Measurements from ENCODE around the gene PRR12.
A peak's percentile ranks its signal among the peaks of the same experiment; 100 is the strongest.

Gene PRR12

DNA sequence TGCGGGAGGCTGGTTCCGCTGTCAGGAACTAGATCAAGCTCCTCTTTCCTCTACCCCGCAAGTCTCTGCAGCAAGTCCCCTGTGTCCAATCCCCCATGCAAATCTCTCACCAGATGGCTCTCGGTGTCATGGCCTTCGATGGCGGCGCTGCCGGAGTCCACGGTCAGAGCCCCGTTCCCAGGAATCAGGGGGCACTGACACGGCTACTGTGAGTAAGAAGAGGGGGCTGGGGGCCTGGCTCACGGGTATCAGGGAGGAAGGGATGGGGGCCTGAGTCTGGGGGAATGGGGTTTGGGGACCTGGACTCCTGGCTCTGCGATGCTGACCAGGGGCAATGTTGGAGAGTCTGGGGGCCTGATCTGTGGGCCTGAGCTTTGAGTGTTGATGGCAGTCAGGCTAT is 55.0 kb downstream of the PRR12 start:
- no peak for DNase-seq (ENCODE audit: low read depth in 2 of 2, low spot score in 1 of 2)

DNA sequence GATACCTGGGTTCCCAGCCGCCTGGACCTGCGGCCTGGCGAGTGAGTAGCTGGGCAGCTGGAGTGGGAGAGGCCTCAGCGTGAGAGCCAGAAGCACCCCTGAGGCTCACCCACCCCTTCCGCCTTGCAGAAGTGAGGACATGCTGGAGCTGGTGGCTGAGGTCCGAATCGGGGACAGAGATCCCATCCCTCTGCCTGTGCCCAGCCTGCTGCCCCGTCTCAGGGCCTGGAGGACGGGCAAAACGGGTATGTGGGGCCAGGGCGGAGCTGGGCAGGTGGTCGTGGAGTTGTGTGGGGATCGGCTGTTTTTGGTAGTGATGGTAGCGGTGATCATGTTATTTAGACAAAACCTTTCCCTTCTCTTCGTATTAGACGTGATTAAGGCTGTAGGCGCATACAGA is 55.6 kb downstream of the PRR12 start:
- no peak for DNase-seq (ENCODE audit: low read depth in 2 of 2, low spot score in 1 of 2)

DNA sequence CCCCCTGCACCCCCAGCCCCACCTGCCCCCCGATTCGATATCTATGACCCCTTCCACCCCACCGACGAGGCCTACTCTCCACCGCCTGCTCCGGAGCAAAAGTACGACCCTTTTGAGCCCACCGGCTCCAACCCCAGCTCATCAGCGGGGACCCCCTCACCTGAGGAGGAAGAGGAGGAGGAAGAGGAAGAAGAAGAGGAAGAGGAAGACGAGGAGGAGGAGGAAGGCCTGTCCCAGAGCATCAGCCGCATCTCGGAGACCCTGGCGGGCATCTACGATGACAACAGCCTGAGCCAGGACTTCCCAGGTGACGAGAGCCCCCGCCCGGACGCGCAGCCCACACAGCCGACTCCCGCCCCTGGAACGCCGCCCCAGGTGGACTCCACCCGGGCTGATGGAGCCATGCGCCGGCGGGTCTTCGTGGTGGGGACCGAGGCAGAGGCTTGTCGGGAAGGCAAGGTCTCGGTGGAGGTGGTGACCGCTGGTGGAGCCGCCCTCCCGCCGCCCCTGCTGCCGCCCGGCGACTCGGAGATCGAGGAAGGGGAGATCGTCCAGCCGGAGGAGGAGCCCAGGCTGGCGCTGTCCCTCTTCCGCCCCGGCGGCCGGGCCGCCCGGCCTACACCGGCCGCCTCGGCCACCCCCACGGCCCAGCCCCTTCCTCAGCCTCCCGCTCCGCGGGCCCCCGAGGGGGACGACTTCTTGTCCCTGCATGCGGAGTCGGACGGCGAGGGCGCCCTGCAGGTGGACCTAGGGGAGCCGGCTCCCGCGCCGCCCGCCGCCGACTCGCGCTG is 60.2 kb downstream of the PRR12 start:
- no peak for DNase-seq (ENCODE audit: low read depth in 2 of 2, low spot score in 1 of 2)

DNA sequence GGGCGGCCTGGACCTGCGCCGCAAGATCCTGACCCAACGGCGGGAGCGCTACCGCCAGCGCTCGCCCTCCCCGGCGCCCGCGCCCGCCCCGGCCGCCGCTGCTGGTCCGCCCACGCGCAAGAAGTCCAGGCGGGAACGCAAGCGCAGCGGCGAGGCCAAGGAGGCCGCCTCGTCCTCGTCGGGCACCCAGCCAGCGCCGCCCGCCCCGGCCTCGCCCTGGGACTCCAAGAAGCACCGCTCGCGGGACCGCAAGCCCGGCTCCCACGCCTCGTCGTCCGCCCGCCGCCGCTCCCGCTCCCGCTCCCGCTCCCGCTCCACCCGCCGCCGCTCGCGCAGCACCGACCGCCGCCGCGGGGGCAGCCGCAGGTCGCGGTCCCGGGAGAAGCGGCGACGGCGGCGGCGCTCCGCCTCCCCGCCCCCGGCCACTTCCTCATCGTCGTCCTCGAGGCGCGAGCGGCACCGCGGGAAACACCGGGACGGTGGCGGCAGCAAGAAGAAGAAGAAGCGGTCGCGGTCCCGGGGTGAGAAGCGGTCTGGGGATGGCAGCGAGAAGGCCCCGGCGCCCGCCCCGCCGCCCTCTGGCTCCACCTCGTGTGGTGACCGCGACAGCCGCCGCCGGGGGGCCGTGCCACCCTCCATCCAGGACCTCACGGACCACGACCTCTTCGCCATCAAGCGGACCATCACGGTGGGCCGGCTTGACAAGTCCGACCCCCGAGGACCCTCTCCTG is 61.0 kb downstream of the PRR12 start:
- no peak for DNase-seq (ENCODE audit: low read depth in 2 of 2, low spot score in 1 of 2)

DNA sequence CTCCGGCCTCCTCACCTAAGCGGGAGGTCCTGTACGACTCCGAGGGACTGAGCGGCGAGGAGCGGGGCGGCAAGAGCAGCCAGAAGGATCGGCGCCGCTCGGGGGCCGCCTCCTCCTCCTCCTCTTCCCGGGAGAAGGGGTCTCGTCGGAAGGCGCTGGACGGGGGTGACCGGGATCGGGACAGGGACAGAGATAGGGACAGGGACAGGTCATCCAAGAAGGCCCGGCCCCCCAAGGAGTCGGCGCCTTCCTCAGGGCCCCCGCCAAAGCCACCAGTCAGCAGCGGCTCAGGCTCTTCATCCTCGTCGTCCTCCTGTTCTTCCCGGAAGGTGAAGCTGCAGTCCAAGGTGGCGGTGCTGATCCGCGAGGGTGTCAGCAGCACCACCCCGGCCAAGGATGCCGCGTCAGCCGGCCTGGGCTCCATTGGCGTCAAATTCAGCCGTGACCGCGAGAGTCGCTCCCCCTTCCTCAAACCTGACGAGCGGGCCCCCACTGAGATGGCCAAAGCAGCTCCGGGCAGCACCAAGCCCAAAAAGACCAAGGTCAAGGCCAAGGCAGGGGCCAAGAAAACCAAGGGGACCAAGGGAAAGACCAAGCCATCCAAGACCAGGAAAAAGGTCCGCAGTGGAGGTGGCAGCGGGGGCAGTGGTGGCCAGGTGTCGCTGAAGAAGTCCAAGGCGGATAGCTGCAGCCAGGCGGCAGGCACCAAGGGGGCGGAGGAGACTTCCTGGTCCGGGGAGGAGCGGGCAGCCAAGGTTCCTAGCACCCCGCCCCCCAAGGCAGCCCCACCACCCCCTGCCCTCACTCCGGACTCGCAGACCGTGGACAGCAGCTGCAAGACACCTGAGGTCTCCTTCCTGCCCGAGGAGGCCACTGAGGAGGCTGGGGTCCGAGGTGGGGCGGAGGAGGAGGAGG is 61.8 kb downstream of the PRR12 start:
- DNase-seq (ENCODE audit: low read depth in 2 of 2, low spot score in 1 of 2) = no peak

DNA sequence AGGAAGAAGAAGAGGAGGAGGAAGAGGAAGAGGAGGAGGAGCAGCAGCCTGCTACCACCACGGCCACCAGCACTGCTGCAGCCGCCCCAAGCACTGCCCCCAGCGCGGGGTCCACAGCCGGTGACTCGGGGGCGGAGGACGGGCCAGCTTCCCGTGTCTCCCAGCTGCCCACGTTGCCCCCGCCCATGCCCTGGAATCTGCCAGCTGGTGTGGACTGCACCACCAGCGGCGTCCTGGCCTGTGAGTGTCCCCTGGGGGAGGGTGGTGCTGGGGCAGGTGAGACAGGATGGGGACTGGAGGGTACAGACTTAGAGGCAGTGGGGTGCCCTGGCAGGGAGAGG is 62.5 kb downstream of the PRR12 start:
- no peak for DNase-seq (ENCODE audit: low read depth in 2 of 2, low spot score in 1 of 2)

DNA sequence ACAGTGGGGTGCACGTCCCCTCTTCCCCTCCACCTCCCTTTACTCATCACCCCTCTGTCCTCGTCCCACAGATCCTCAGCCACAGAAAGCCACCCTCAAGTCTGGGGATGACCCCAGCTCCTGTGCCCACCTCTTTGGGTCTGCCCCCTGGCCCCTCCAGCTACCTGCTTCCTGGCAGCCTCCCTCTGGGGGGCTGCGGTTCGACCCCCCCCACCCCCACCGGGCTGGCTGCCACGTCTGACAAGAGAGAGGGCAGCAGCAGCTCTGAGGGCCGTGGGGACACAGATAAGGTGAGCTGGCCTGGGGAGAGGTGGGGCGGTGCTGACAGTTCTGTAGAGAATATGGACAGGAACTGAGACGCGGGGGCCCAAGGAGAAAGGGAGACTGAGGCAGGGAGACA is 63.6 kb downstream of the PRR12 start:
- DNase-seq (ENCODE audit: low read depth in 2 of 2, low spot score in 1 of 2) = no peak

DNA sequence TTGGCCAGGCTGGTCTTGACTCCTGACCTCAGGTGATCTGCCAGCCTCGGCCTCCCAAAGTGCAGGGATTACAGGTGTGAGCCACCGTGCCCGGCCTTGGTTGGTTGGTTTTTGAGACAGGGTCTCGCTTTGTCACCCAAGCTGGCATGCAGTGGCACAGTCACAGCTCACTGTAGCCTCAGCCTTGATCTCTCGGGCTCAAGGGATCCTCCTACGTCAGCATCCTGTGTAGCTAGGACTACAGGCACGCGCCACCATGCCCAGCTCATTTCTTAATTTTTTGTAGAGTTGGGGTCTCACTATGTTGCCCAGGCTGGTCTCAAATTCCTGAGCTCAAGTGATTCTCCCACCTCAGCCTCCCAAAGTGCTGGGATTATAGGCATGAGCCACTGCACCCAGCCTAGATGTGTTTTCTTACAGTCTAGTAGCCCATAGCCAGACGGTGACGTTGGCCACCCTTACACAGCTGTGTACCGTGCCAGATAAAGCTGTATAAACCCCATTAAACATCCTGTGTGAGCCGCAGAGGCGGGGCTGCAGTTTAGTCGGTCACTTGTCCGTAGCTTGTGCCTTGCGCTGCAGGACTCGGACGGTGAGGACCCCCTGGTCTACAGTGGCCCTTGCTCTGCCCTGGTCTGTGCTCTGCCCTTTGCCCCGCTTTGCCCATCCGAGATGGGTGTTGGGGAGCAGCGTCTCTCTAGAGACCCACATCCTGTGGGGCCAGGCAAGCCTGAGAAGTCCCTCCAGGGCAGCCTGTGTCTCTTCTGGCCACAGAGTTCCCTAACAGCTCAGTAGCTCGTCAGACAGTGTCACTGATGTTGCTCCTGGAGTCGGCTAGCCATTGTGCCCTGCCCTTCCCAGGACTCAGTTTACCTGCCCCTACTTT is 64.8 kb downstream of the PRR12 start:
- DNase-seq (ENCODE audit: low read depth in 2 of 2, low spot score in 1 of 2) = no peak

DNA sequence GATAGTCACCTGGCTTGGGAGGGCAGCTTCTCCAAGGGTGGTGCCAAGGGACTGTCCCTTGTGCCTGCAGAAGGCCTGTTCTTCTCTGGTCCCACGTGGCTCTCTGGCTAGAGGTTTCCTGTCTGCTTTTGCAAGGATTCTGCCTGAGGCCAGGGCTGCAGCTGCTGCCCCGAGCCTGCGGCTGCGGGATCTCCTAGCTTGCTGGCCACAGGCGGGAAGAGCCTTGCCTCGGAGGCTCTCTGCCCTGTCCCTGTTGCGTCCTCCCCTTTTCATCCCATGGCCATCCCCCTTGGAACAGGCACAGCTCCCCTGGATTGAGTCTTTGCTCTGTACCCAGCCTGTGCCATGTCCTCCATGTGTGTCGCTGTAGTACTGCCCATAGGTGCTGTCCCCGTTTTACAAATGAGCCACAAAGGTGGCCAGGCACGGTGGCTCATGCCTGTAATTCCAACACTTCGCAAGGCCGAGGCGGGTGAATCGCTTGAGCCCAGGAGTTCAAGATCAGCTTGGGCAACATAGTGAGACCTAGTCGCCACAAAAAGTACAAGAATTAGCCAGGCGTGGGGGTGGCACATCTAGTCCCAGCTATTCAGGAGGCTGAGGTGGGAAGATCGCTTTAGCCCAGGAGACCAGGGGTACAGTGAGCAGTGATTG is 65.6 kb downstream of the PRR12 start:
- DNase-seq (ENCODE audit: low read depth in 2 of 2, low spot score in 1 of 2) = no peak

DNA sequence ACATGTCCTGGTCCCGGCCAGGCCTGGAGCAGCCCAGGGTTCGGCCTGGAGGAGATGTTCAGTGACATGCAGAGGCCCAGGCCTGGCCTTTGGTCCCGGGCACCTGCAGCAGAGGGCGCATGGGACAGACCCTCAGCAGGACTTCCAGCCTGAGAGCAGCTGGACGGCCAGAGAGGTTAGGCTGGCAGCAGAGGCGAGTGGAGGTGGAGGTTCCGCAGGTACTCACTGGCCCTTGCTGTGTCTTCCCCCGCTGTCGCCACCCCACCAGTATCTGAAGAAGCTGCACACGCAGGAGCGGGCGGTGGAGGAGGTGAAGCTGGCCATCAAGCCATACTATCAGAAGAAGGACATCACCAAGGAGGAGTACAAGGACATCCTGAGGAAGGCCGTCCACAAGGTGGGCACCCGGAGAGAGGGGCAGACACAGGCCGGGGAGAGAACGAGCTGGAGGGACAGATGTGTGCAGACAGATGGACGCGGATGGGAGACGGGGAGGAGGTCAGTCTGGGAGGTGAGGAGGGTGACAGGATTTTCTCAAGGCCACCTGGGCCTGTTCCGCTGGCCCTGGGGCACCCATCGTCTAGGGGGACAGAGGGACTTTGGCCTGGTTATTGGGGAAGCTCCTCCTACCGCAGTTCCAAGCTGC is 66.6 kb downstream of the PRR12 start:
- DNase-seq (ENCODE audit: low read depth in 2 of 2, low spot score in 1 of 2) = no peak

DNA sequence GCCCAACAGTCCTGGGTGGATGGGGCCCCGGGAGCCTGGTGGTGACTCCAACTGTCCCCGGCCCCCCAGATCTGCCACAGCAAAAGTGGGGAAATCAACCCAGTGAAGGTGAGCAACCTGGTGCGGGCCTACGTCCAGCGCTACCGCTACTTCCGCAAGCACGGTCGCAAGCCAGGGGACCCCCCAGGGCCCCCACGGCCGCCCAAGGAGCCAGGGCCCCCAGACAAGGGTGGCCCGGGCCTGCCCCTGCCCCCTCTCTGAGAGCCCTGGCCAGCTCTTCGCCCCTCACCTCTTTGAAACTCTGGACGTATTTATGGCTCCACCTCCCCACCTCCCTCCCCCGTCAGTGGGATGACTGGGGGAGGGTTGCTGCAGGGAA is 67.1 kb downstream of the PRR12 start:
- no peak for DNase-seq (ENCODE audit: low read depth in 2 of 2, low spot score in 1 of 2)

DNA sequence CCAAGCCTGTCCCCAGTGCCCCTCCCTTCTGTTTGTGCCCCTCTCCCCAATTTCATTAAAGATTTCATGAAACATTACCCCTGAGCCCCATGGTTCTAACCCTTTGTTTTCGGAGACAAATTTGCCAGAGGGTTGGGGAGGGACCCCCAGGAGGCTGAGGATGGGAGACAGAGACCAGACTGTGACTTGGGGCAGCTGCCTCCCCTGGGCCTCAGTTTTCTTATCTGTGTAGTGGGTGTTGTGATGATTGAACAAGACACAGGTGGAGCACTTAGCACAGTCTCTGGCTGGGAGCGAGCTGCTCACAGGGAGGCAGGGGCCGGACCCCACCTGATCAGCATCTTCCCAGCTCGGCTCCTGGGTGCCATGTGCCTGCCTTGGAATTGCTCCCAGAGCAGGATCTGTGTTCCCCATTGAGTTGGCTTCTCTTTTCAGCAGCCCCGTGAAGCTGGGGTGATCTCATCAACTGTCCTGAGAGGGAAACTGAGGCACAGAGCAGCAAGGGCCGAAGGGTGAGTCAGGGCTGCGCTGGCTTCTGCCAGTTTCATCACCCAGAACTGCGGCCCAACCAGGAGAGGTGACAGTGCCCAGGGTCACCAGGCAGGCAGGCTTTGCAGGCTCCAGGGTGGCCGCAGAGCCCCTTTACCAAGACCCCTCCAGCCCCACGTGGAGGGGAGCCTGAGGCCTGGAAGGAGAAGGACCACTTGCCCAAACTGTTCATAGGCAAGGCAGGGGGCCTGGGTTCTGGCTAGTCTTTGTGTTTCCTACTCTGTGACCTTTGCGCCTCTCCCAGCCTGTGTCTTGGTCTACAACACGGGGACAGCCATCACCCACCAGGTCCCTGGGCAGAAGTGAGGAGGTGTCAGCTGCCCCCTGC is 67.8 kb downstream of the PRR12 start:
- no peak for DNase-seq (ENCODE audit: low read depth in 2 of 2, low spot score in 1 of 2)

DNA sequence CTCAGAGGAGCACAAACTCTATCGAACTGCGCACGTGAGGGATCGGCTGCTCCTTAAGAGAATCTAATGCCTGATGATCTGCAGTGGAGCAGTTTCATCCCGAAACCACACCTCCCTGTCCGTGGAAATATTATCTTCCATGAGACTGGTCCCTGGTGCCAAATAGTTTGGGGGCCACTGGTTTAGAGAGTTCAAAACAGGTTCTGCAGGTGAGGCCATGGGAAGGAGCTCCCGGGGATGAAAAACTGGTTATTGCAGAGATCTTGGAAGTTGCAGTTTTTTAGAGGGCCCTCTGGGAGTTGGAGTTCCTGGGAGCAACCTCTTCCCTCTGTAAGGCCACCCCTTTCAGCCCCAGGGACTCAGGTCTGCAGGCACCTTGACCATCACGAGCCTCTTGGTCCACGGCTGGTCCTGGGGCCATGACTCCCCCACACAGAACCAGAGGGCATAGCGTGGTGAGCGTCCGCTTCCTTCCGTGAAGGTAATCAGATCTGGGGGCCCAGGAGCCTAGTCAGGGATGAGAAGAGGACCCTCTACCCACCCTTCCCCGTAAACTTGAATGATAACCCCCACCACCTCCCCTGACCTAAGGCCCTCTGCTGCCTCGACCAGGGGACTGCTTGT is 69.5 kb downstream of the PRR12 start:
- DNase-seq (ENCODE audit: low read depth in 2 of 2, low spot score in 1 of 2) = no peak

DNA sequence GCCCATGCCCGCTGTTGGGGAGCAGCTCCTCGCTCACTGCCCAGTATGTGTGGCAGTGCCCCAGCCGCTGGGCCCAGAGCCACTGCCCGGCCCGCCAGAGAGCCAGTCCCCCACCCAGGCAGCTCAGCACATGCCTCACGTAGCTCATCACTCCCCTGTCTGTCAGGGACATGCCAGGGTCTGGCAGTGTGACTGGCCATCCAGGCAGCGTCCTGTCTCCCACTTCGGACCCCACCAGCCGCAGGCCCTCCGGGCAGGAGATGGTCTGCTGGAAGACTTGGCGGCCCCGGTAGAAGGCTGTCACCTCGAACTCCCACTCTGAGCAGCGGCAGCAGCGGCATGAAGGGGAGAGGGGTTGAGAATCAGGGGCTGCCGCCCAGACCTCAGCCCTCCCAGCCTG is 71.0 kb downstream of the PRR12 start:
- DNase-seq (ENCODE audit: low read depth in 2 of 2, low spot score in 1 of 2) = no peak

DNA sequence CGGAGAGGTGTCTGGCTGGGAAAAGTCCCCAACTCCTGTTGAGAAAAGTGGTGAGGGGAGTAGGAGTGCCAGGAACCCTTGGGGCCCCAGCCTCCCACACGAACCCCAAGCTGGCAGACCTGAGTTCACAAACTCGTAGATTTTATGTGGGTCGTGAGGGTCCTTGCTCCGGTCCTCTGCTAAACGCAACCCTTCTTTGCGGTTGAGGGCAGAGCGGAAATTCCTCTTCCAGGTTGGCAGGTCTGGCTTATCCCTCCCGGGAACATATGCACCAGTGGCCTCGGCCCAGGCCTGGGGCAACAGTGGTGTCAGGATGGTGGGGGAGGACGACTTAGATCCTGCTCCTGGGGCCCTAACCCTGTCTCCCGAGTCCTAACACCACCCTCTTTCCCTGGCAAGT is 72.2 kb downstream of the PRR12 start:
- DNase-seq (ENCODE audit: low read depth in 2 of 2, low spot score in 1 of 2) = no peak

DNA sequence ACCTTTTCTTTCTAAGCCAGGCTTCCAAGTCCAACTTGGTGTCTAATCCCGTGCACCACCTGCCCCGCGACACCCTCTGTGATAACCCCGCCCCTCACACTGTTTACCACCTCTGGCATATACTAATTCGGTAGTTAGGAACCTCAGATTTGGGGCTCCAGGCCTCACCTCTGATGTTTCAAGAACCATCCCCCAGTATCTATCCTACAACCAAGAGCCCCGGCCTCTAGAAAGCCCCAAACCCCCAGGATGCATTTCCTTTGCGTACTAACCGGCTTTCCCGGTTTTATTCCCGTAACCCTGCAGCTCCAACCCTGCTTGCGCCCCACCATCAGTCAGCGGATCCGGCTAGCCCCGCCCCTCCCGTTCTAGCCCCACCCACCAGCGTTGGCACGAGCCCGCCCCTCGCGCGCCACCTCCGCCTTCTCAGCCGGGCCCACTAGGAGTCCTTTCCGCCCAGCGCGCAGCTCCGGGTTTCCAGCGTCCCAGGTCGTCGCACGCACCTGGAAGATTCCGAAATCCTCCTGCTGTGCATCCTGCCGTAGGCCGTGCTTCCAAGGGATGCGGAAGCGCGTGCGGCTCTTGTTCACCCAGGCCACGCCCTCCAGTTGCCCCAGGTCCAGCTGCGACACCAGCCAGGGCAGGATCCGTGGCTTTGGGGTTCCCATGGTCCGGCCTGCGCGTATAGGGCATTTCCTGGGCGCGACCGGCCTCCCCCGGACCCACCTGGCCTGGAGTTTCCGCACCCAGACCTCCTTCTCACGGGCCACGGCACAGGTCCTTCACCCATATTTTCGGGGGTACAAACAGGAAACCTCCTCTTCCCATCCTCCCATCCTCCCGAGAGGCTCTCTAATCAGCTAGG is 73.4 kb downstream of the PRR12 start:
- DNase-seq (ENCODE audit: low read depth in 2 of 2, low spot score in 1 of 2) = peak; percentile 83 to 89

DNA sequence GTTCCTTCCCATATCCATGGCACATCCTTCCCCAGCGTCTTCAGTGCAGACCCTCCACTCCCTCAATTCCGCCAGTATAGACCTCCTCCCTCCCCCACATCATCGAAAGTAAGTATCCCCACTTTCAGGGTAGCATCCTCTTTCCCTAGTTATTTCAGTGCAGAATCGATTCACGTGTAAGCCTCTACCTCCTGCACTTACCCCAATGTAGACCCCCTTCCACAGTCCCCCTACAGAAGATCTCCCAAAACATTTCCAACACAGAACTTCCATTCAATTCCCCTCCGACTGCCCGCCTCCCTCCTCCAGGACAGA is 74.0 kb downstream of the PRR12 start:
- DNase-seq (ENCODE audit: low read depth in 2 of 2, low spot score in 1 of 2) = no peak

Data from stimulated activated CD8-positive, alpha-beta memory T cell treated with anti-CD3 and anti-CD28 coated beads, Interleukin-4, amount 100 ng/mL, for 4 hours (primary cell).